Osteocyte (in vitro differentiated cells): ENCODE results near the gene EPN2. TPM values are rescaled to one million over a fixed set of nuclear protein-coding genes. Genes with fewer than 3 reads are reported as not detected.

Source experiments
- DNase-seq: peaks from one replicate; pipeline ENCODE4 v3.0.0; 2021; ENCODE audit warnings: mixed read lengths; ENCODE audit not compliant: unreplicated experiment; ENCODE audit errors: extremely low spot score
- H3K27ac Mint-ChIP-seq: one replicate; pipeline ENCODE4 v1.8.0; 2021; ENCODE audit warnings: mild to moderate bottlenecking, mixed read lengths; ENCODE audit not compliant: unreplicated experiment
- H3K27me3 Mint-ChIP-seq: one replicate; pipeline ENCODE4 v1.8.0; 2021; ENCODE audit warnings: mixed read lengths; ENCODE audit not compliant: unreplicated experiment
- H3K36me3 Mint-ChIP-seq: one replicate; pipeline ENCODE4 v1.8.0; 2021; ENCODE audit warnings: mixed read lengths; ENCODE audit not compliant: unreplicated experiment
- H3K4me1 Mint-ChIP-seq: one replicate; pipeline ENCODE4 v1.8.0; 2021; ENCODE audit warnings: mixed read lengths; ENCODE audit not compliant: unreplicated experiment
- H3K4me3 Mint-ChIP-seq: one replicate; pipeline ENCODE4 v1.8.0; 2021; ENCODE audit warnings: mild to moderate bottlenecking, moderate library complexity, mixed read lengths; ENCODE audit not compliant: unreplicated experiment
- H3K9me3 Mint-ChIP-seq: one replicate; pipeline ENCODE4 v1.8.0; 2021; ENCODE audit warnings: mixed read lengths; ENCODE audit not compliant: unreplicated experiment
- total RNA-seq: library from RNA; stranded (reverse); gene quantifications from 2 replicates; pipeline ENCODE4 v1.2.1, GENCODE V29; 2021
- TF ChIP-seq, protein P1 (sequence below): fragments of 200-600 bp; sonication (generic); IDR thresholded peaks from 2 replicates; pipeline ENCODE4 v1.5.0; 2021; ENCODE audit warnings: antibody characterized with exemption, mild to moderate bottlenecking, moderate library complexity

EPN2 gene
- total RNA-seq, 1 donor from 2014 or later, result 54.7 TPM

GRCh38 chr17:19304209-19304608 is 67.0 kb downstream of the EPN2 start:
- TF ChIP-seq, protein P1, sequence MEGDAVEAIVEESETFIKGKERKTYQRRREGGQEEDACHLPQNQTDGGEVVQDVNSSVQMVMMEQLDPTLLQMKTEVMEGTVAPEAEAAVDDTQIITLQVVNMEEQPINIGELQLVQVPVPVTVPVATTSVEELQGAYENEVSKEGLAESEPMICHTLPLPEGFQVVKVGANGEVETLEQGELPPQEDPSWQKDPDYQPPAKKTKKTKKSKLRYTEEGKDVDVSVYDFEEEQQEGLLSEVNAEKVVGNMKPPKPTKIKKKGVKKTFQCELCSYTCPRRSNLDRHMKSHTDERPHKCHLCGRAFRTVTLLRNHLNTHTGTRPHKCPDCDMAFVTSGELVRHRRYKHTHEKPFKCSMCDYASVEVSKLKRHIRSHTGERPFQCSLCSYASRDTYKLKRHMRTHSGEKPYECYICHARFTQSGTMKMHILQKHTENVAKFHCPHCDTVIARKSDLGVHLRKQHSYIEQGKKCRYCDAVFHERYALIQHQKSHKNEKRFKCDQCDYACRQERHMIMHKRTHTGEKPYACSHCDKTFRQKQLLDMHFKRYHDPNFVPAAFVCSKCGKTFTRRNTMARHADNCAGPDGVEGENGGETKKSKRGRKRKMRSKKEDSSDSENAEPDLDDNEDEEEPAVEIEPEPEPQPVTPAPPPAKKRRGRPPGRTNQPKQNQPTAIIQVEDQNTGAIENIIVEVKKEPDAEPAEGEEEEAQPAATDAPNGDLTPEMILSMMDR, result no peak
- peaks cover 5% of the 10 kb centered on the region for H3K4me1 Mint-ChIP-seq
- no peaks in the 10 kb centered on the region for H3K27me3 Mint-ChIP-seq
- H3K9me3 Mint-ChIP-seq, result no peaks in the 10 kb centered on the region
- DNase-seq, result no peak
- H3K36me3 Mint-ChIP-seq, result no peaks in the 10 kb centered on the region
- no peak overlapping the region for H3K27ac Mint-ChIP-seq
- no peak overlapping the region for H3K4me3 Mint-ChIP-seq

- Mint-ChIP-seq H3K4me3 (no peak overlapping the region), H3K9me3 (no peaks in the 10 kb centered on the region), H3K27me3 (no peaks in the 10 kb centered on the region), H3K36me3 (peaks cover under 1% of the 10 kb centered on the region), H3K27ac (no peak overlapping the region), H3K4me1 (peaks cover 5% of the 10 kb centered on the region)
- TF ChIP-seq, protein P1, result no peak
- DNase-seq, result no peak
Measured at GRCh38 chr17:19304751-19305150, 67.6 kb downstream of the EPN2 start.

- no peak for DNase-seq
- TF ChIP-seq, protein P1, result no peak
- Mint-ChIP-seq H3K36me3 (peaks cover 1% of the 10 kb centered on the region), H3K4me3 (no peak overlapping the region), H3K27ac (no peak overlapping the region), H3K27me3 (no peaks in the 10 kb centered on the region), H3K4me1 (peaks cover 5% of the 10 kb centered on the region), H3K9me3 (no peaks in the 10 kb centered on the region)
Measured at GRCh38 chr17:19305256-19305655, 68.1 kb downstream of the EPN2 start.

DNA sequence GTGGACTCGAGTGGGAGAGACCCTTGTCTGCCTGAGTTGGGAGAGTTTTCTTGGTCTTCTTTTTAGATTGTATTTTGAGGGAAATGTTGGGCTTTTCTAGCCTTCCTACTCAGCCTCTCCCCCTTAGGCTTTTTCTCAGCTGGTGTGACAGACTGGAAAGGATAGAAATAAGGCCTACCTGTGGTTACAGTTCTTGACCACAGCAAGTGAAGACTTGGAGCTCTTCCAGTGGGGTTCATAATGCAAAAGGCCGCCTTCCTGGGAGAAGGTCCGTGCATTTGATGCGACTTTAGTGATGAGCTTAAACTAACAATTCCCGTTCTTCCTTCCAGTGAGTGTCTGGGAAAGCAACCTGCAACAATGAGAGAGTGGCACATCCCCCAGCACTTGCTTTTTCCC is 68.6 kb downstream of the EPN2 start:
- TF ChIP-seq, protein P1, result no peak

GRCh38 chr17:19306160-19307111 is 69.3 kb downstream of the EPN2 start:
- H3K27me3 Mint-ChIP-seq, result no peaks in the 10 kb centered on the region
- DNase-seq, result no peak
- H3K4me3 Mint-ChIP-seq, result no peak overlapping the region
- peaks cover 5% of the 10 kb centered on the region for H3K4me1 Mint-ChIP-seq
- no peak overlapping the region for H3K27ac Mint-ChIP-seq
- H3K36me3 Mint-ChIP-seq, result peaks cover 1% of the 10 kb centered on the region
- no peaks in the 10 kb centered on the region for H3K9me3 Mint-ChIP-seq
- TF ChIP-seq, protein P1, result no peak

More for the DNA sequence above, 68.6 kb downstream of the EPN2 start:
- H3K4me1 Mint-ChIP-seq, result peaks cover 5% of the 10 kb centered on the region
- no peak for DNase-seq
- H3K4me3 Mint-ChIP-seq, result no peak overlapping the region
- peaks cover 1% of the 10 kb centered on the region for H3K36me3 Mint-ChIP-seq
- no peaks in the 10 kb centered on the region for H3K27me3 Mint-ChIP-seq
- H3K27ac Mint-ChIP-seq, result no peak overlapping the region
- no peaks in the 10 kb centered on the region for H3K9me3 Mint-ChIP-seq
